PC-9 (cell line): ENCODE results near the gene TRIM39. TPM values are rescaled to one million over a fixed set of nuclear protein-coding genes. Genes with fewer than 3 reads are reported as not detected.

Source experiments
- BruUV-seq: library from RNA; stranded (reverse); fragments of 400-500 nt; replicated peaks from 2 replicates; lab custom pipeline; 2021; lab: Mats Ljungman, UMichigan
- CTCF ChIA-PET: fragments of 300-600 bp; sonication (Branson Sonifier 250); formaldehyde crosslinking; loops from one replicate; lab custom pipeline; 2022; ENCODE audit warnings: antibody characterized with exemption; lab: Charles Lee
- POLR2A ChIA-PET: fragments of 300-600 bp; sonication (Branson Sonifier 250); formaldehyde crosslinking; loops from one replicate; lab custom pipeline; 2022; ENCODE audit warnings: antibody characterized with exemption; ENCODE audit not compliant: unreplicated experiment; lab: Charles Lee
- DNase-seq, 2 experiments: peaks; one replicate each; pipeline versions ENCODE4 v3.0.0 to v3.0.0-alpha.2; 2015 to 2022; ENCODE audit warnings: mixed read lengths in 1 of 2
- H2AFZ ChIP-seq: fragments of 200-600 bp; sonication (generic); 2 replicates; pipeline ENCODE4 v1.8.1; 2017; ENCODE audit warnings: antibody characterized with exemption
- H3F3A ChIP-seq: fragments of 200-600 bp; sonication (generic); 2 replicates; pipeline ENCODE4 v1.8.1; 2017; ENCODE audit warnings: antibody characterized with exemption, mild to moderate bottlenecking, low read depth; ENCODE audit not compliant: insufficient read depth
- H3K27ac ChIP-seq: fragments of 200-600 bp; sonication (generic); 2 replicates; pipeline ENCODE4 v1.6.1; 2016; ENCODE audit warnings: mixed run types
- H3K27me3 ChIP-seq: fragments of 200-600 bp; sonication (generic); 2 replicates; pipeline ENCODE4 v1.6.1; 2016; ENCODE audit warnings: low read depth, mixed run types; ENCODE audit not compliant: insufficient read depth
- H3K36me3 ChIP-seq: fragments of 200-600 bp; sonication (generic); 2 replicates; pipeline ENCODE4 v1.6.1; 2016; ENCODE audit warnings: low read depth, mixed run types
- H3K4me1 ChIP-seq: fragments of 200-600 bp; sonication (generic); replicated peaks from 2 replicates; pipeline ENCODE4 v1.6.1; 2016; ENCODE audit warnings: mixed run types; ENCODE audit not compliant: insufficient read depth
- H3K4me2 ChIP-seq: fragments of 200-600 bp; sonication (generic); 2 replicates; pipeline ENCODE4 v1.6.1; 2017; ENCODE audit warnings: mixed run types
- H3K4me3 ChIP-seq: fragments of 200-600 bp; sonication (generic); 2 replicates; pipeline ENCODE4 v1.6.1; 2016; ENCODE audit warnings: mixed run types
- H3K79me2 ChIP-seq: fragments of 200-600 bp; sonication (generic); 2 replicates; pipeline ENCODE4 v1.6.1; 2017; ENCODE audit warnings: low read depth, mixed run types
- H3K9me2 ChIP-seq: fragments of 200-600 bp; sonication (generic); 2 replicates; pipeline ENCODE4 v1.8.1; 2017; ENCODE audit warnings: mild to moderate bottlenecking; ENCODE audit not compliant: insufficient read depth
- H3K9me3 ChIP-seq: fragments of 200-600 bp; sonication (generic); 2 replicates; pipeline ENCODE4 v1.8.1; 2016; ENCODE audit warnings: low read depth; ENCODE audit not compliant: insufficient read depth
- H4K20me1 ChIP-seq: fragments of 200-600 bp; sonication (generic); 2 replicates; pipeline ENCODE4 v1.8.1; 2017; ENCODE audit not compliant: insufficient read depth
- EZH2 ChIP-seq: fragments of 200-600 bp; sonication (generic); IDR thresholded peaks from 2 replicates; pipeline ENCODE4 v1.8.0; 2017; ENCODE audit warnings: antibody characterized with exemption, low read depth
- intact Hi-C: fragments of 100-400 bp; cut with micrococcal nuclease; formaldehyde crosslinking; loops from one replicate; pipeline ENCODE4 v1.10.0; 2022; ENCODE audit not compliant: unreplicated experiment
- total RNA-seq: library from RNA; stranded (reverse); gene quantifications from 2 replicates; pipeline ENCODE4 v1.2.3, GENCODE V29; 2021
- TF ChIP-seq, protein P1 (sequence below): fragments of 200-600 bp; sonication (generic); conservative IDR thresholded peaks from 2 replicates; pipeline ENCODE4 v1.6.1; 2017; ENCODE audit warnings: mixed run types, antibody characterized with exemption, mild to moderate bottlenecking, moderate library complexity

The TRIM39 gene
- total RNA-seq, 1 experiment from 2014 or later, result 14.4 TPM

DNA sequence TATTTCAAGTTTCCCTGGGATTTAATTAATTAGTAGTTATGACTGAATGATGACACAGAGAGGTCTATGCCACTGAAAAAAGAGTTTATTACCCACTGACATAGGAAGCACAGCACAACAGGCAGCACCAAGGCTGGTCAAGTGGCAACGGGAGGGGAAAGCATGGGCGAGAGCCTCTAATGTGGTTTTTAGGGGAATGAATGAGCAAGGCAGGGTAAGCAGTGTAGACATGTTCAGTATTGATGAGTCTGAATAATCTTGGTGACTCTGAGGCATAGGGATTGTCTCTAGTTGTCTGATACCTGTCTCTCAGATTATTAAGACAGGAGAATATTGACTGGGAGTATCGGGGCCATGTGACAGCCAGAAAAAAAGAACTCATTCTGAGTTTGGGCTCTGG lies 64.5 kb downstream of the TRIM39 start:
- Histone ChIP-seq H2AFZ (no peak overlapping the region), H4K20me1 (no peaks in the 10 kb centered on the region), H3F3A (no peaks in the 10 kb centered on the region), H3K4me1 (no peaks in the 10 kb centered on the region), H3K36me3 (no peaks in the 10 kb centered on the region), H3K9me3 (no peaks in the 10 kb centered on the region), H3K9me2 (no peaks in the 10 kb centered on the region), H3K4me2 (no peak overlapping the region), H3K27ac (no peak overlapping the region), H3K27me3 (peaks cover 78% of the 10 kb centered on the region), H3K79me2 (no peaks in the 10 kb centered on the region), H3K4me3 (no peak overlapping the region)
- intact Hi-C loops, result no loop called here
- ChIA-PET CTCF (no interaction called here), POLR2A (no interaction called here)
- DNase-seq, result no peak
- no TSS peak for BruUV-seq
- no peak for TF ChIP-seq EZH2
- TF ChIP-seq, protein P1, sequence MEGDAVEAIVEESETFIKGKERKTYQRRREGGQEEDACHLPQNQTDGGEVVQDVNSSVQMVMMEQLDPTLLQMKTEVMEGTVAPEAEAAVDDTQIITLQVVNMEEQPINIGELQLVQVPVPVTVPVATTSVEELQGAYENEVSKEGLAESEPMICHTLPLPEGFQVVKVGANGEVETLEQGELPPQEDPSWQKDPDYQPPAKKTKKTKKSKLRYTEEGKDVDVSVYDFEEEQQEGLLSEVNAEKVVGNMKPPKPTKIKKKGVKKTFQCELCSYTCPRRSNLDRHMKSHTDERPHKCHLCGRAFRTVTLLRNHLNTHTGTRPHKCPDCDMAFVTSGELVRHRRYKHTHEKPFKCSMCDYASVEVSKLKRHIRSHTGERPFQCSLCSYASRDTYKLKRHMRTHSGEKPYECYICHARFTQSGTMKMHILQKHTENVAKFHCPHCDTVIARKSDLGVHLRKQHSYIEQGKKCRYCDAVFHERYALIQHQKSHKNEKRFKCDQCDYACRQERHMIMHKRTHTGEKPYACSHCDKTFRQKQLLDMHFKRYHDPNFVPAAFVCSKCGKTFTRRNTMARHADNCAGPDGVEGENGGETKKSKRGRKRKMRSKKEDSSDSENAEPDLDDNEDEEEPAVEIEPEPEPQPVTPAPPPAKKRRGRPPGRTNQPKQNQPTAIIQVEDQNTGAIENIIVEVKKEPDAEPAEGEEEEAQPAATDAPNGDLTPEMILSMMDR, result no peak

Other genes starting within 250 kb of the TRIM39 start
- gene TRIM31, start 213.8 kb upstream of the TRIM39 start, total RNA-seq, result not detected in 2 replicates
- not detected in 2 replicates for gene TRIM40, start 190.8 kb upstream of the TRIM39 start, total RNA-seq
- not detected in 2 replicates for gene TRIM10, start 165.7 kb upstream of the TRIM39 start, total RNA-seq
- not detected in 2 replicates for gene TRIM15, start 163.4 kb upstream of the TRIM39 start, total RNA-seq
- 45.3 and 53.9 TPM in 2 replicates for gene TRIM26, start 113.5 kb upstream of the TRIM39 start, total RNA-seq
- gene RPP21, start 18.2 kb downstream of the TRIM39 start, total RNA-seq, result 58.9 and 72.5 TPM in 2 replicates
- gene HLA-E, start 162.6 kb downstream of the TRIM39 start, total RNA-seq, result 125 and 160 TPM in 2 replicates
- 114 and 123 TPM in 2 replicates for gene GNL1, start 229.6 kb downstream of the TRIM39 start, total RNA-seq
- 14.7 and 16.9 TPM in 2 replicates for gene PRR3, start 230.4 kb downstream of the TRIM39 start, total RNA-seq
- gene ABCF1, start 244.5 kb downstream of the TRIM39 start, total RNA-seq, result 64.0 and 73.7 TPM in 2 replicates